HepG2 (cell line): ENCODE results near the gene CTDSP1. TPM values are rescaled to one million over a fixed set of nuclear protein-coding genes. Genes with fewer than 3 reads are reported as not detected.

Experiments used
- CAMTA2 ChIP-seq: sonication (generic); formaldehyde crosslinking; IDR thresholded peaks from 2 replicates; pipeline ENCODE4 v1.4.0; 2020; ENCODE audit warnings: mild to moderate bottlenecking, missing genetic modification reagents, borderline replicate concordance
- ELF4 ChIP-seq: sonication (generic); formaldehyde crosslinking; IDR thresholded peaks from 2 replicates; pipeline ENCODE4 v1.5.0; 2020; ENCODE audit warnings: missing genetic modification reagents, mild to moderate bottlenecking, moderate library complexity, borderline replicate concordance
- EP300 ChIP-seq, 3 experiments: sonication (generic) in 1 of 3; formaldehyde crosslinking in 1 of 3; IDR thresholded peaks; 2 replicates each; pipeline versions ENCODE4 v1.5.1 to v1.6.1; 2011 to 2020; ENCODE audit warnings: low read depth in 2 of 3, low read length in 2 of 3, borderline replicate concordance in 1 of 3, improper control_type of control experiment in 1 of 3, mild to moderate bottlenecking in 1 of 3, missing genetic modification reagents in 1 of 3, moderate library complexity in 1 of 3
- HOXA7 ChIP-seq: sonication (generic); formaldehyde crosslinking; IDR thresholded peaks from 2 replicates; pipeline ENCODE4 v1.8.1; 2022; ENCODE audit warnings: mild to moderate bottlenecking, missing genetic modification reagents, moderate library complexity
- MAFF ChIP-seq: IDR thresholded peaks from 2 replicates; pipeline ENCODE4 v1.6.1; 2011; ENCODE audit warnings: low read depth, low read length, improper control_type of control experiment
- ZNF235 ChIP-seq: sonication (generic); formaldehyde crosslinking; IDR thresholded peaks from 2 replicates; pipeline ENCODE4 v1.8.1; 2023; ENCODE audit warnings: mild to moderate bottlenecking, missing genetic modification reagents, borderline replicate concordance
- ZNF451 ChIP-seq: sonication (generic); formaldehyde crosslinking; IDR thresholded peaks from 2 replicates; pipeline ENCODE4 v1.5.0; 2020; ENCODE audit warnings: mild to moderate bottlenecking, missing genetic modification reagents
- ZNF850 ChIP-seq: sonication (generic); formaldehyde crosslinking; conservative IDR thresholded peaks from 2 replicates; pipeline ENCODE4 v1.9.0; 2021; ENCODE audit warnings: mild to moderate bottlenecking, missing genetic modification reagents
- polyA plus RNA-seq, 8 experiments: library from polyadenylated mRNA; depleted of rRNA in 3 of 8; stranded (reverse) in 7 of 8; unstranded in 1 of 8; fragments of >200 nt; fragmentation: Illumina TruSeq in 4 of 8; extraction: Trizol in 4 of 8; gene quantifications; 2 replicates each; pipeline versions ENCODE4 v1.2.1 to v1.2.3, GENCODE V29; 2011 to 2016; ENCODE audit warnings: low read depth in 4 of 8, missing spikeins in 1 of 8, mixed read lengths in 1 of 8; ENCODE audit not compliant: insufficient read depth in 1 of 8
- total RNA-seq, 5 experiments: library from RNA; depleted of rRNA; stranded (reverse); fragments of >200 nt; fragmentation: Illumina TruSeq; extraction: Trizol; gene quantifications; 2 replicates each; pipeline ENCODE4 v1.2.3, GENCODE V29; 2016; ENCODE audit warnings: low read depth in 1 of 5
- TF ChIP-seq, protein P1 (sequence below): sonication (generic); formaldehyde crosslinking; IDR thresholded peaks from one replicate; pipeline ENCODE4 v1.5.1; 2020; ENCODE audit warnings: mild to moderate bottlenecking, missing genetic modification reagents; ENCODE audit errors: not compliant biosample characterization
- TF ChIP-seq, protein P2 (sequence below): sonication (generic); formaldehyde crosslinking; conservative IDR thresholded peaks from 2 replicates; pipeline ENCODE4 v1.8.1; 2023; ENCODE audit warnings: missing genetic modification reagents
- TF ChIP-seq, protein P3 (sequence below): sonication (generic); formaldehyde crosslinking; IDR thresholded peaks from 2 replicates; pipeline ENCODE4 v1.9.0; 2021; ENCODE audit warnings: missing genetic modification reagents, mild to moderate bottlenecking, borderline replicate concordance
- TF ChIP-seq, protein P4 (sequence below): IDR thresholded peaks from 2 replicates; pipeline ENCODE4 v1.6.1; 2012; ENCODE audit warnings: inconsistent platforms
- TF ChIP-seq, protein P5 (sequence below): sonication (generic); formaldehyde crosslinking; IDR thresholded peaks from 2 replicates; pipeline ENCODE4 v1.5.0; 2020; ENCODE audit warnings: missing genetic modification reagents

CTDSP1 gene
- total and polyA plus RNA-seq, 2 of the 13 experiments (the other 11 are each of a cell fraction or from before 2014, with no cell fraction given) = 91.0 to 268 TPM

DNA sequence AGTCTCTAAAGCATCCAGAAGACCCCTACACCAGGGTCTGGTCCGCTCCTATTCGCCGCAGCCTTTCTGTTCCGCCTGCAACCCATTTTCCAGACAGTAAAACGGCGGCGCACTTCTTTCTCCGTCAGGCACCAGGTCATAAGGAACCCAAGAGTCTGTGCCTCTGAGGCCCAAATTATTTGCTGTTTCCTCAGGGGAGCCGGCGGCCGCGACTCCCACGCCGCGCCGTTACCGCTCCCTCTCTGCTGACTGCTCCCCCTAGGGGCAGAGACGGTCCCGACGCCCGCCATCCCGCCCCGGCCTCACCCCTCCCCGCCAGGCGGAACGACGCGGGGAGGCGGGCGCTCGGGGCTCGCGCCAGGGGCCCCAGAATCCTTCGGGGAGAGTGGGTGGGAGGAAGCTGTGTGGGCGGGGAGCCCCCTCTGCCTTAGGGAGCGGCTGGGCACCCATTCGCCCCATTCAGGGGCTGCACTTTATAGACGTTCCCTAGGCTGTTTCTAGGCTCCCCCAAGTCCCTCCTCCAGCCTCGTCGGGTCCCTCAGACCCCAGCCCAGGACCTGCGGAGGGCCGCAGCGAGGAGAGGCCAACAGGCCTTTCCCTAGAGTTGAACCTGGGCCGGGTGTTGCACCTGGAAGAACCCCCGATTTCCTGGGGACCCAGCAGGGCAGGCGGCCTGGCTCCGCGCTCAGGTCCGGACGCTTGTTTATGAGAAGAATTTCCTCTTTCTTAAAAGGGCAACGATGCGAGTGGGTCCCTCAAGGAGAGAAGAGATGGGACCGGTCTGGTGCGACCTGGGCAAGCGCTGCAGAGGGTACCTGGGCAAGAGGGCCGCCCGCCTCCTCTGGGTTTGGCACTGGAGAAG, 3.6 kb upstream of the CTDSP1 start (continued):
- TF ChIP-seq, protein P1, sequence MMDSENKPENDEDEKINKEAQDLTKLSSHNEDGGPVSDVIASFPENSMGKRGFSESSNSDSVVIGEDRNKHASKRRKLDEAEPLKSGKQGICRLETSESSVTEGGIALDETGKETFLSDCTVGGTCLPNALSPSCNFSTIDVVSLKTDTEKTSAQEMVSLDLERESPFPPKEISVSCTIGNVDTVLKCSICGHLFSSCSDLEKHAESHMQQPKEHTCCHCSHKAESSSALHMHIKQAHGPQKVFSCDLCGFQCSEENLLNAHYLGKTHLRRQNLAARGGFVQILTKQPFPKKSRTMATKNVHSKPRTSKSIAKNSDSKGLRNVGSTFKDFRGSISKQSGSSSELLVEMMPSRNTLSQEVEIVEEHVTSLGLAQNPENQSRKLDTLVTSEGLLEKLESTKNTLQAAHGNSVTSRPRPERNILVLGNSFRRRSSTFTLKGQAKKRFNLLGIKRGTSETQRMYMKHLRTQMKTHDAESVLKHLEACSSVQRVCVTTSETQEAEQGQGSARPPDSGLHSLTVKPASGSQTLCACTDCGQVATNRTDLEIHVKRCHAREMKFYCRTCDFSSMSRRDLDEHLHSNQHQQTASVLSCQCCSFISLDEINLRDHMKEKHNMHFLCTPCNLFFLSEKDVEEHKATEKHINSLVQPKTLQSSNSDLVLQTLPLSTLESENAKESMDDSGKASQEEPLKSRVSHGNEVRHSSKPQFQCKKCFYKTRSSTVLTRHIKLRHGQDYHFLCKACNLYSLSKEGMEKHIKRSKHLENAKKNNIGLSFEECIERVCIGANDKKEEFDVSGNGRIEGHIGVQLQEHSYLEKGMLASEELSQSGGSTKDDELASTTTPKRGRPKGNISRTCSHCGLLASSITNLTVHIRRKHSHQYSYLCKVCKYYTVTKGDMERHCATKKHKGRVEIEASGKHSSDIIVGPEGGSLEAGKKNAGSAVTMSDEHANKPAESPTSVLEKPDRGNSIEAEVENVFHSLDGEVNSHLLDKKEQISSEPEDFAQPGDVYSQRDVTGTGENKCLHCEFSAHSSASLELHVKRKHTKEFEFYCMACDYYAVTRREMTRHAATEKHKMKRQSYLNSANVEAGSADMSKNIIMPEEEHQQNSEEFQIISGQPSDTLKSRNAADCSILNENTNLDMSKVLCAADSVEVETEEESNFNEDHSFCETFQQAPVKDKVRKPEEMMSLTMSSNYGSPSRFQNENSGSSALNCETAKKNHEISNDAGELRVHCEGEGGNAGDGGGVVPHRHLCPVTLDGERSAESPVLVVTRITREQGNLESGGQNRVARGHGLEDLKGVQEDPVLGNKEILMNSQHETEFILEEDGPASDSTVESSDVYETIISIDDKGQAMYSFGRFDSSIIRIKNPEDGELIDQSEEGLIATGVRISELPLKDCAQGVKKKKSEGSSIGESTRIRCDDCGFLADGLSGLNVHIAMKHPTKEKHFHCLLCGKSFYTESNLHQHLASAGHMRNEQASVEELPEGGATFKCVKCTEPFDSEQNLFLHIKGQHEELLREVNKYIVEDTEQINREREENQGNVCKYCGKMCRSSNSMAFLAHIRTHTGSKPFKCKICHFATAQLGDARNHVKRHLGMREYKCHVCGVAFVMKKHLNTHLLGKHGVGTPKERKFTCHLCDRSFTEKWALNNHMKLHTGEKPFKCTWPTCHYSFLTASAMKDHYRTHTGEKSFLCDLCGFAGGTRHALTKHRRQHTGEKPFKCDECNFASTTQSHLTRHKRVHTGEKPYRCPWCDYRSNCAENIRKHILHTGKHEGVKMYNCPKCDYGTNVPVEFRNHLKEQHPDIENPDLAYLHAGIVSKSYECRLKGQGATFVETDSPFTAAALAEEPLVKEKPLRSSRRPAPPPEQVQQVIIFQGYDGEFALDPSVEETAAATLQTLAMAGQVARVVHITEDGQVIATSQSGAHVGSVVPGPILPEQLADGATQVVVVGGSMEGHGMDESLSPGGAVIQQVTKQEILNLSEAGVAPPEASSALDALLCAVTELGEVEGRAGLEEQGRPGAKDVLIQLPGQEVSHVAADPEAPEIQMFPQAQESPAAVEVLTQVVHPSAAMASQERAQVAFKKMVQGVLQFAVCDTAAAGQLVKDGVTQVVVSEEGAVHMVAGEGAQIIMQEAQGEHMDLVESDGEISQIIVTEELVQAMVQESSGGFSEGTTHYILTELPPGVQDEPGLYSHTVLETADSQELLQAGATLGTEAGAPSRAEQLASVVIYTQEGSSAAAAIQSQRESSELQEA (CRISPR knock-in tag) = no peak
- TF ChIP-seq, protein P2, sequence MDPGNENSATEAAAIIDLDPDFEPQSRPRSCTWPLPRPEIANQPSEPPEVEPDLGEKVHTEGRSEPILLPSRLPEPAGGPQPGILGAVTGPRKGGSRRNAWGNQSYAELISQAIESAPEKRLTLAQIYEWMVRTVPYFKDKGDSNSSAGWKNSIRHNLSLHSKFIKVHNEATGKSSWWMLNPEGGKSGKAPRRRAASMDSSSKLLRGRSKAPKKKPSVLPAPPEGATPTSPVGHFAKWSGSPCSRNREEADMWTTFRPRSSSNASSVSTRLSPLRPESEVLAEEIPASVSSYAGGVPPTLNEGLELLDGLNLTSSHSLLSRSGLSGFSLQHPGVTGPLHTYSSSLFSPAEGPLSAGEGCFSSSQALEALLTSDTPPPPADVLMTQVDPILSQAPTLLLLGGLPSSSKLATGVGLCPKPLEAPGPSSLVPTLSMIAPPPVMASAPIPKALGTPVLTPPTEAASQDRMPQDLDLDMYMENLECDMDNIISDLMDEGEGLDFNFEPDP (CRISPR knock-in tag) = no peak
- peak; percentile 19 to 78; a peak in 3 of 4 replicates for TF ChIP-seq EP300 (IDR thresholded peaks at IDR 0.05; ENCODE audit: low read depth in 2 of 2, low read length in 2 of 2)
- TF ChIP-seq EP300 (CRISPR knock-in tag; IDR thresholded peaks at IDR 0.05; ENCODE audit: borderline replicate concordance) = peak; percentile 72; the same call in 1 of the 2 replicates
- TF ChIP-seq ZNF850 (CRISPR knock-in tag) = 0 out of 2 replicates have a peak, but pooled peaks have one; percentile 40
- TF ChIP-seq, protein P3, sequence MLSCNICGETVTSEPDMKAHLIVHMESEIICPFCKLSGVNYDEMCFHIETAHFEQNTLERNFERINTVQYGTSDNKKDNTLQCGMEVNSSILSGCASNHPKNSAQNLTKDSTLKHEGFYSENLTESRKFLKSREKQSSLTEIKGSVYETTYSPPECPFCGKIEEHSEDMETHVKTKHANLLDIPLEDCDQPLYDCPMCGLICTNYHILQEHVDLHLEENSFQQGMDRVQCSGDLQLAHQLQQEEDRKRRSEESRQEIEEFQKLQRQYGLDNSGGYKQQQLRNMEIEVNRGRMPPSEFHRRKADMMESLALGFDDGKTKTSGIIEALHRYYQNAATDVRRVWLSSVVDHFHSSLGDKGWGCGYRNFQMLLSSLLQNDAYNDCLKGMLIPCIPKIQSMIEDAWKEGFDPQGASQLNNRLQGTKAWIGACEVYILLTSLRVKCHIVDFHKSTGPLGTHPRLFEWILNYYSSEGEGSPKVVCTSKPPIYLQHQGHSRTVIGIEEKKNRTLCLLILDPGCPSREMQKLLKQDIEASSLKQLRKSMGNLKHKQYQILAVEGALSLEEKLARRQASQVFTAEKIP (CRISPR knock-in tag) = no peak
- TF ChIP-seq, protein P4, sequence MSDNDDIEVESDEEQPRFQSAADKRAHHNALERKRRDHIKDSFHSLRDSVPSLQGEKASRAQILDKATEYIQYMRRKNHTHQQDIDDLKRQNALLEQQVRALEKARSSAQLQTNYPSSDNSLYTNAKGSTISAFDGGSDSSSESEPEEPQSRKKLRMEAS = no peak
- TF ChIP-seq ZNF451 (CRISPR knock-in tag) = peak; percentile 96
- no peak for TF ChIP-seq HOXA7 (CRISPR knock-in tag)
- peak; percentile 32 for TF ChIP-seq ZNF235 (CRISPR knock-in tag)
- TF ChIP-seq MAFF = no peak
- TF ChIP-seq, protein P5, sequence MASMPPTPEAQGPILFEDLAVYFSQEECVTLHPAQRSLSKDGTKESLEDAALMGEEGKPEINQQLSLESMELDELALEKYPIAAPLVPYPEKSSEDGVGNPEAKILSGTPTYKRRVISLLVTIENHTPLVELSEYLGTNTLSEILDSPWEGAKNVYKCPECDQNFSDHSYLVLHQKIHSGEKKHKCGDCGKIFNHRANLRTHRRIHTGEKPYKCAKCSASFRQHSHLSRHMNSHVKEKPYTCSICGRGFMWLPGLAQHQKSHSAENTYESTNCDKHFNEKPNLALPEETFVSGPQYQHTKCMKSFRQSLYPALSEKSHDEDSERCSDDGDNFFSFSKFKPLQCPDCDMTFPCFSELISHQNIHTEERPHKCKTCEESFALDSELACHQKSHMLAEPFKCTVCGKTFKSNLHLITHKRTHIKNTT (CRISPR knock-in tag) = no peak
- TF ChIP-seq ELF4 (CRISPR knock-in tag) = peak; percentile 76
- peak; percentile 94; the same call in 1 of the 2 replicates for TF ChIP-seq CAMTA2 (CRISPR knock-in tag)
